Omental fat pad (tissue), 4 donors: ENCODE results near the gene SIK2. TPM values are rescaled to one million over a fixed set of nuclear protein-coding genes. Genes with fewer than 3 reads are reported as not detected.

Experiments used
- ATAC-seq: fragments of 150-250 bp; one replicate; pipeline ENCODE4 v1.9.1; 2016; ENCODE audit warnings: mild to moderate bottlenecking, moderate library complexity; ENCODE audit not compliant: low FRiP score
- DNase-seq: peaks from one replicate; pipeline ENCODE4 v3.0.0-alpha.2; 2019; ENCODE audit warnings: low spot score
- CTCF ChIP-seq, 3 donors: fragments of 450-650 bp; IDR thresholded peaks; one replicate each; pipeline ENCODE4 v1.5.1; 2016 to 2017; ENCODE audit warnings: antibody characterized with exemption in 3 of 3, mild to moderate bottlenecking in 3 of 3, moderate library complexity in 2 of 3
- total RNA-seq, 4 donors: library from RNA; depleted of rRNA; stranded (reverse); fragments of >200 nt; gene quantifications; one replicate each; pipeline ENCODE4 v1.1.0, GENCODE V29; 2016

The SIK2 gene
- total RNA-seq, 4 donors from 2014 or later, result 27.3 to 111 (median 73.6) TPM

- peak; percentile 75 for ATAC-seq
Observed at GRCh38 chr11:111735262-111736116, 133.2 kb downstream of the SIK2 start.

DNA sequence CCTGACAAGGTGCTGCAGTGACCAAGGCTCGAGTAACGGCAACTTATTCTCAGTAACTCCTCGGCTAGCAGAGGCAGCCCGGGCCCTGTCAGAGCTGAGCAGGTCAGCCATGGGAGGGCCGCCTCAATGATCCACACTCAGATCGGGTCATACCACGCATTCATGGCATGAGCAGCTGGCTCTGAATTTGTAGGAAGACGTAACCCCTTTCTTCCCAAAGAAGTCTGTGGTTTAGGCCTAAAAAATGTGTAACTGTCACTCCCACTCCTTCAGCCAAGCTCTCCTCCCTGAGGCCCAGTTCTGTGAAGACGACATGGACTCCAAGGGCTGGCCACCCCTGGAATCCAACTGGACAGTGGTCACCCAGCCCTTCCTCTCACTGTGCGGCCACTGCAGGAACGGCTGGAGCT lies 133.9 kb downstream of the SIK2 start:
- ATAC-seq (peak; percentile 19), DNase-seq (no peak)
- no peak for TF ChIP-seq CTCF (IDR thresholded peaks at IDR 0.05)

More at GRCh38 chr11:111735262-111736116, 133.2 kb downstream of the SIK2 start:
- peak; percentile 70 for DNase-seq
- TF ChIP-seq CTCF (IDR thresholded peaks at IDR 0.05), result no peak

GRCh38 chr11:111736621-111737443 lies 134.6 kb downstream of the SIK2 start:
- ATAC-seq (no peak), DNase-seq (no peak)
- TF ChIP-seq CTCF (IDR thresholded peaks at IDR 0.05), result no peak

- no peak for TF ChIP-seq CTCF (IDR thresholded peaks at IDR 0.05)
- ATAC-seq, result no peak
- no peak for DNase-seq
Observed at GRCh38 chr11:111737444-111738210, 135.4 kb downstream of the SIK2 start.

DNA sequence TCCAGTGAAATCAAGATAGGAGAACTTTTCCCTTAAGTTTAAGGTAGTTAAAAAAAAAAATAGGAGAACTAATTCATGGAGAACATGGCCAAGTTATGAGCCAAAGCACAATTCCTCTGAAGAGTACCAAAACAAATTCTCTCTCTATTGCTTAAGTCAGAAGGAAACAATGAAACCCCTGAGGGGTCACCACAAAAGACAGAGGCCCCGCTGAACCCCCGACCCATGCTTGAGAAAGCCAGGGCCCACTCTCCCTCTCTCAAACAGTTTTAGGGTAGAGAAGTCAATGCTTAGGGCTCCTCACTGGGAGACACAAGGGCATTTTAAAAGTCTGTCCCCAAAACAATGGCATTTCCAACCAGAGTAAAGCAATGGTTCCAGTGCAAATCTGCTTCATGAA lies 137.1 kb downstream of the SIK2 start:
- no peak for DNase-seq
- no peak for TF ChIP-seq CTCF (IDR thresholded peaks at IDR 0.05)
- ATAC-seq, result no peak

DNA sequence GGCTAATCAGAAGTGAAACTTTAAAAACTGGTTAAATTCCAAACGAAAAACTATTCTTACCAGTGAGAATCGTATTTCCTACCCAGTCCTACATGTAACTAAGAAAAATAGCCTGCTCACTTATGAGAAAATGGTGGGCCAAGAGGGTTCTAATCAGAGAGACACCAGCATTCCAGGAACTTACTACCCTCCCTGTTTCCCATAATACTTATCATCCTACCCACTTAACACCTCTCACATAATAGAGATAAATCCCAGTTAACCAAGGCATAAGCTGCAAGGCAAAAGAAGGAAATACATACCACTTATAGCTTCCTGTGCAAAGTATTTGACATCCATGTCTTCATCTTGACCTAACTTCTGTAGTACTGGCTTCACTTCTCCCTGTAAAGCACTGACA lies 139.5 kb downstream of the SIK2 start:
- TF ChIP-seq CTCF (IDR thresholded peaks at IDR 0.05), result no peak

More for the DNA sequence above, 139.5 kb downstream of the SIK2 start:
- ATAC-seq, result no peak
- no peak for DNase-seq
